Right lobe of liver (tissue), 6 donors: Measurements from ENCODE around the gene KCNIP1. TPM values are rescaled to one million over a fixed set of nuclear protein-coding genes. Genes with fewer than 3 reads are reported as not detected.
A peak's percentile ranks its signal among the peaks of the same experiment; 100 is the strongest.

Source experiments
- ATAC-seq, 4 donors: fragments of 200-7000 bp; cut with Tn5 transposase; one replicate each; pipeline ENCODE4 v1.9.1; 2020; ENCODE audit warnings: mild to moderate bottlenecking in 4 of 4, moderate library complexity in 4 of 4
- DNase-seq, 3 donors: peaks; one replicate each; pipeline ENCODE4 v3.0.0-alpha.2; 2020
- H3K27ac ChIP-seq, 3 donors: fragments of 200-600 bp; one replicate each; pipeline ENCODE4 v1.8.0; 2022
- H3K27me3 ChIP-seq, 2 donors: fragments of 200-600 bp; one replicate each; pipeline ENCODE4 v1.8.0; 2022
- H3K36me3 ChIP-seq, 4 donors: fragments of 200-600 bp; sonication (generic) in 1 of 4; one replicate each; pipeline versions ENCODE4 v1.5.1 to v1.8.0; 2017 to 2022; ENCODE audit warnings: control low read depth in 1 of 4
- H3K4me1 ChIP-seq, 4 donors: fragments of 200-600 bp; sonication (generic) in 1 of 4; one replicate each; pipeline versions ENCODE4 v1.5.1 to v1.8.0; 2017 to 2022; ENCODE audit warnings: control low read depth in 1 of 4
- H3K4me3 ChIP-seq, 3 donors: fragments of 200-600 bp; one replicate each; pipeline ENCODE4 v1.8.0; 2022
- H3K9me3 ChIP-seq, 4 donors: fragments of 200-600 bp; sonication (generic) in 1 of 4; one replicate each; pipeline versions ENCODE4 v1.5.1 to v1.8.0; 2017 to 2022; ENCODE audit warnings: control low read depth in 1 of 4
- POLR2A ChIP-seq: fragments of 450-650 bp; IDR thresholded peaks from one replicate; pipeline ENCODE4 v1.6.1; 2017; ENCODE audit warnings: antibody characterized with exemption, mild to moderate bottlenecking
- WGBS: methylation state at CpG from one replicate; pipeline ENCODE4 v1.1.6; 2018; ENCODE audit warnings: low coverage, low lambda C conversion rate; ENCODE audit not compliant: insufficient coverage; ENCODE audit errors: missing lambda C conversion rate; 5-methylcytosine and 5-hydroxymethylcytosine counted together
- intact Hi-C, 2 donors: fragments of 100-400 bp; cut with DNase I; formaldehyde crosslinking; loops; one replicate each; pipeline versions ENCODE4 v1.11.2 to v1.14.1; 2022
- total RNA-seq, 6 experiments: library from RNA; depleted of rRNA in 2 of 6; stranded (reverse); fragments of >200 nt in 2 of 6; fragmentation: NEBNext Ultra II Directional in 3 of 6; extraction: Animal tissue kit (Norgen Biotek cat#: 25700) in 3 of 6; gene quantifications; one replicate each; pipeline versions ENCODE4 v1.1.0 to v1.2.4, GENCODE V29; 2016 to 2023
- TF ChIP-seq, protein P1 (sequence below), 4 donors: fragments of 200-600 bp in 3 of 4; fragments of 450-650 bp in 1 of 4; IDR thresholded peaks; one replicate each; pipeline versions ENCODE4 v1.5.1 to v1.8.0; 2016 to 2022; ENCODE audit warnings: antibody characterized with exemption in 4 of 4, mild to moderate bottlenecking in 2 of 4
- donor health status: DM: no; HTN: yes; CAD: no.
- donor health status: DM: no; HTN: no; CAD: no.
- donor health status: DM: no; HTN: no; CAD: no.
- donor health status: DM: no; HTN: yes; CAD: no.
- donor health status: DM: no; HTN: yes; CAD: no.

Gene KCNIP1
- total RNA-seq, 6 experiments from 2014 or later, result 0.56 TPM; not detected in 5

DNA sequence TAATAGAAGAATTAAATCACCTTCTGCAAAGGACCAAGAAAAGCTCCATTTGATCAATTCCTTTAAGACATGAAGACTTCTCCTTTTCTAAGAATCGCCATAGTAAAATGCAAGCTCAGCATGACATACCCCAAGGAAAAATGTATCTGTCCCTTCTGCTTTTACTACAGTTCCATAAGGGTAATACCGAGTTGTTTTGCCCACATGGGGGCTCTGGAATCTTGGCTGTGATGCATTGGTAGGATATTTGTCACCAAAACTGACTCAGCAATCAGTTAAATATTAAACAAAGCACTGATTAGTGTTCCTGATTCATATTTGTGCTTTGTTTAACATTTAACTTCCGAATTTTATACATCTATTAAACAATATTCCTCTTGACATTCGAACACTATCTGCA lies 24.3 kb upstream of the KCNIP1 start:
- no peak for TF ChIP-seq POLR2A
- TF ChIP-seq, protein P1, sequence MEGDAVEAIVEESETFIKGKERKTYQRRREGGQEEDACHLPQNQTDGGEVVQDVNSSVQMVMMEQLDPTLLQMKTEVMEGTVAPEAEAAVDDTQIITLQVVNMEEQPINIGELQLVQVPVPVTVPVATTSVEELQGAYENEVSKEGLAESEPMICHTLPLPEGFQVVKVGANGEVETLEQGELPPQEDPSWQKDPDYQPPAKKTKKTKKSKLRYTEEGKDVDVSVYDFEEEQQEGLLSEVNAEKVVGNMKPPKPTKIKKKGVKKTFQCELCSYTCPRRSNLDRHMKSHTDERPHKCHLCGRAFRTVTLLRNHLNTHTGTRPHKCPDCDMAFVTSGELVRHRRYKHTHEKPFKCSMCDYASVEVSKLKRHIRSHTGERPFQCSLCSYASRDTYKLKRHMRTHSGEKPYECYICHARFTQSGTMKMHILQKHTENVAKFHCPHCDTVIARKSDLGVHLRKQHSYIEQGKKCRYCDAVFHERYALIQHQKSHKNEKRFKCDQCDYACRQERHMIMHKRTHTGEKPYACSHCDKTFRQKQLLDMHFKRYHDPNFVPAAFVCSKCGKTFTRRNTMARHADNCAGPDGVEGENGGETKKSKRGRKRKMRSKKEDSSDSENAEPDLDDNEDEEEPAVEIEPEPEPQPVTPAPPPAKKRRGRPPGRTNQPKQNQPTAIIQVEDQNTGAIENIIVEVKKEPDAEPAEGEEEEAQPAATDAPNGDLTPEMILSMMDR (IDR thresholded peaks at IDR 0.05), result peak in 2 of 4 donors; percentile 3 to 4

DNA sequence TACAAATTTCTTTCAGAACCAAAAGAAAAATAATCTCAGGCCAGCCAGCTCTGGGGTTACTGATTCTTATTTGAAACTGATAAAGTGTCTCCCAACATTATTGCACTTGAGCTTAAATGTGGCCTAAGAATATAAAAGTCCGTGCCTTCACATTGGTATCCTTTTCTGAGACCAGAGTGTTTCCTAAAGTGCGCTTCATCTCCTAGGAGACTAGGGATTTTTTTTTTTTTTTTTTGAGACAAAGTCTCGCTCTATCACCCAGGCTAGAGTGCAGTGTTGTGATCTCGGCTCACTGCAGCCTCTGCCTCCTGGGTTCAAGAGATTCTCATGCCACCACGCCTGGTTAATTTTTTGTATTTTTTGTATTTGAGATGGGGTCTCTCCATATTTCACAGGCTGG lies 23.6 kb upstream of the KCNIP1 start:
- Histone ChIP-seq H3K9me3 (no peaks in the 10 kb centered on the region), H3K4me3 (no peak overlapping the region), H3K36me3 (no peaks in the 10 kb centered on the region), H3K27me3 (no peaks in the 10 kb centered on the region), H3K4me1 (no peaks in the 10 kb centered on the region), H3K27ac (no peak overlapping the region)
- 89% methylated on average over 5 of the region's 5 CpGs for WGBS
- DNase-seq, result no peak
- TF ChIP-seq, protein P1 (IDR thresholded peaks at IDR 0.05), result no peak
- no peak for TF ChIP-seq POLR2A
- ATAC-seq, result no peak
- intact Hi-C loops, result no loop called here

More for the DNA sequence above, 24.3 kb upstream of the KCNIP1 start:
- 29% methylated on average over 4 of the region's 4 CpGs for WGBS
- H3K27ac ChIP-seq, result no peak overlapping the region
- no peaks in the 10 kb centered on the region for H3K27me3 ChIP-seq
- peak in 1 of 4 donors; percentile 47 for ATAC-seq
- intact Hi-C loops, result no loop called here
- DNase-seq, result no peak
- H3K36me3 ChIP-seq, result no peaks in the 10 kb centered on the region
- H3K4me3 ChIP-seq, result no peak overlapping the region
- no peaks in the 10 kb centered on the region for H3K4me1 ChIP-seq
- no peaks in the 10 kb centered on the region for H3K9me3 ChIP-seq

DNA sequence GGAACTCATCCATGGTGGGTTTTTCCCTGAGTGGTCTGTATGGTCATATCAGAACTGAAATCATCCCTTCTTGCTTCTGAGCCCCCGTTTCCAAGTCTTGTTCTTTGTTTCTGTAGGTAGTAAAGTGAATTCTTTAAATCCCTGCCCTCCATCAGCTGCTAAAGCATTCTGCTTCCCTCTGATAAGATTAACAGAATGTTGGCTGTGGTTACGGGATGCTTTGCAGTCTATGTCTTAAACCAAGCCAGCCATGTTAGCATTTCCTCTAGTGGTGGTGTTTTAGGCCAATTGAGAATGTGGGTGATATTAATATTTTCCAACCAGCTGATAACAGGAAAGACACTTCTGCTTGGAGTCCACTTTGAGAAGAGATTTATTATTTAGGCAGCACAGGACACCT lies 22.0 kb upstream of the KCNIP1 start:
- ATAC-seq (no peak), DNase-seq (no peak)
- WGBS, result 29% methylated on average over 2 of the region's 2 CpGs
- TF ChIP-seq, protein P1 (IDR thresholded peaks at IDR 0.05), result no peak
- no peak for TF ChIP-seq POLR2A
- Histone ChIP-seq H3K27me3 (no peaks in the 10 kb centered on the region), H3K4me3 (no peak overlapping the region), H3K36me3 (no peaks in the 10 kb centered on the region), H3K9me3 (no peaks in the 10 kb centered on the region), H3K4me1 (no peaks in the 10 kb centered on the region), H3K27ac (no peak overlapping the region)
- intact Hi-C loops, result no loop called here

DNA sequence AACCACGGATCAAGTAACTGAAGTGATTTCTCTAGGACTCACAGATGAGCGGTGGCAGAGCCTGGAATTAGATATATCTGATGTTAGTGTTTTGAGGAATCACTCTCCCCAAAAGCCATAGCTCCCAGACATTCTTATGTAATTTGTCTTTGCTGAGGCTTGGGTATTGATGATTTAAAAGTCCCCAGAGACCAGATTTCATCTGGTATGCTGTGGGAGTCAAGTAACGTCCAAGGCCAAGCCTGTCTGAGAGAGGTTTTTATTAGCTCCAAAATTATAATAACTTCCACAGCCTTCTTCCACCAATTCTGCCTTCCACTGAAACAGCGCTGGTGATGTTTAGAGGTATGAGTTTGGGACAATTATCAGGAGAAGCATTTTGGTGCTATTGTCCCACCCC lies 21.3 kb upstream of the KCNIP1 start:
- Histone ChIP-seq H3K27ac (no peak overlapping the region), H3K4me1 (no peaks in the 10 kb centered on the region), H3K4me3 (no peak overlapping the region), H3K27me3 (no peaks in the 10 kb centered on the region), H3K36me3 (no peaks in the 10 kb centered on the region), H3K9me3 (no peaks in the 10 kb centered on the region)
- 82% methylated on average over 4 of the region's 4 CpGs for WGBS
- TF ChIP-seq POLR2A, result no peak
- TF ChIP-seq, protein P1 (IDR thresholded peaks at IDR 0.05), result no peak
- ATAC-seq (no peak), DNase-seq (no peak)
- intact Hi-C loops, result no loop called here
